Nephron progenitor cell (in vitro differentiated cells): ENCODE measurements around the gene PHF21B.

ENCODE experiments used
- DNase-seq: peaks from one replicate; pipeline ENCODE4 v3.0.0; 2021
- H3K27ac Mint-ChIP-seq: 2 replicates; pipeline ENCODE4 v1.8.0; 2021; ENCODE audit warnings: mild to moderate bottlenecking, moderate library complexity, mixed read lengths
- H3K27me3 Mint-ChIP-seq: 2 replicates; pipeline ENCODE4 v1.8.0; 2021; ENCODE audit warnings: mild to moderate bottlenecking, low read depth, mixed read lengths; ENCODE audit not compliant: poor library complexity
- H3K36me3 Mint-ChIP-seq: 2 replicates; pipeline ENCODE4 v1.8.0; 2021; ENCODE audit warnings: low read depth, mixed read lengths
- H3K4me1 Mint-ChIP-seq: 2 replicates; pipeline ENCODE4 v1.8.0; 2021; ENCODE audit warnings: mixed read lengths
- H3K4me3 Mint-ChIP-seq: 2 replicates; pipeline ENCODE4 v1.8.0; 2021; ENCODE audit warnings: mild to moderate bottlenecking, moderate library complexity, mixed read lengths
- H3K9me3 Mint-ChIP-seq: 2 replicates; pipeline ENCODE4 v1.8.0; 2021; ENCODE audit warnings: mild to moderate bottlenecking, moderate library complexity, mixed read lengths
- CTCF ChIP-seq: fragments of 200-600 bp; sonication (generic); IDR thresholded peaks from 2 replicates; pipeline ENCODE4 v1.5.0; 2021; ENCODE audit warnings: antibody characterized with exemption

Gene PHF21B

GRCh38 chr22:45009606-45010531 is at the start of gene PHF21B:
Gene PHF21B, minus strand, starts transcription at chr22:45010005. Its CDS starts 456 bp downstream, at chr22:45009549.
- H3K4me1 Mint-ChIP-seq: peaks cover 36% of the 10 kb centered on the region
- DNase-seq: peak; percentile 92
- TF ChIP-seq CTCF: no peak
- H3K27ac Mint-ChIP-seq: peak within 1 kb of the TSS; percentile 92
- peaks cover 15% of the 10 kb centered on the region for H3K27me3 Mint-ChIP-seq
- H3K36me3 Mint-ChIP-seq: peaks cover 7% of the 10 kb centered on the region
- peak within 1 kb of the TSS; percentile 93 for H3K4me3 Mint-ChIP-seq
- no peaks in the 10 kb centered on the region for H3K9me3 Mint-ChIP-seq

- Mint-ChIP-seq H3K4me3 (no peak overlapping the region), H3K27me3 (peaks cover 27% of the 10 kb centered on the region), H3K9me3 (no peaks in the 10 kb centered on the region), H3K27ac (no peak overlapping the region), H3K4me1 (peaks cover 5% of the 10 kb centered on the region), H3K36me3 (no peaks in the 10 kb centered on the region)
- no peak for TF ChIP-seq CTCF
- DNase-seq: no peak
Measured at GRCh38 chr22:45059296-45059695, 49.5 kb upstream of the PHF21B start.

GRCh38 chr22:45058622-45058912 is 48.8 kb upstream of the PHF21B start:
- no peak for TF ChIP-seq CTCF
- Mint-ChIP-seq H3K9me3 (no peaks in the 10 kb centered on the region), H3K4me3 (no peak overlapping the region), H3K27ac (no peak overlapping the region), H3K4me1 (peaks cover 5% of the 10 kb centered on the region), H3K27me3 (peaks cover 24% of the 10 kb centered on the region), H3K36me3 (no peaks in the 10 kb centered on the region)
- no peak for DNase-seq

- no peak for TF ChIP-seq CTCF
- Mint-ChIP-seq H3K27me3 (peaks cover 39% of the 10 kb centered on the region), H3K4me3 (no peak overlapping the region), H3K36me3 (no peaks in the 10 kb centered on the region), H3K9me3 (no peaks in the 10 kb centered on the region), H3K4me1 (peaks cover 9% of the 10 kb centered on the region), H3K27ac (no peak overlapping the region)
- no peak for DNase-seq
Measured at GRCh38 chr22:45055936-45056335, 46.1 kb upstream of the PHF21B start.

- H3K36me3 Mint-ChIP-seq: no peaks in the 10 kb centered on the region
Measured at GRCh38 chr22:45053571-45053970, 43.8 kb upstream of the PHF21B start.

More at GRCh38 chr22:45053571-45053970, 43.8 kb upstream of the PHF21B start:
- no peak for TF ChIP-seq CTCF
- H3K4me3 Mint-ChIP-seq: no peak overlapping the region
- no peak overlapping the region for H3K27ac Mint-ChIP-seq
- H3K9me3 Mint-ChIP-seq: no peaks in the 10 kb centered on the region
- H3K4me1 Mint-ChIP-seq: peaks cover 16% of the 10 kb centered on the region
- H3K27me3 Mint-ChIP-seq: peaks cover 58% of the 10 kb centered on the region
- no peak for DNase-seq
